HL-60 (cell line): ENCODE data around the gene TPCN1.

ENCODE experiments used
- GABPA ChIP-seq: IDR thresholded peaks from 2 replicates; pipeline ENCODE4 v1.6.1; 2012; ENCODE audit warnings: low read depth
- POLR2AphosphoS5 ChIP-seq: IDR thresholded peaks from 2 replicates; pipeline ENCODE4 v1.6.1; 2012; ENCODE audit warnings: low read depth
- TF ChIP-seq, protein P1 (sequence below): IDR thresholded peaks from one replicate; pipeline ENCODE4 v1.5.1; 2011; ENCODE audit warnings: low read length, control low read depth, inconsistent platforms; ENCODE audit not compliant: insufficient read depth
- TF ChIP-seq, protein P2 (sequence below): IDR thresholded peaks from 2 replicates; pipeline ENCODE4 v1.6.1; 2012; ENCODE audit warnings: low read depth; ENCODE audit not compliant: insufficient replicate concordance

- TF ChIP-seq, protein P1, sequence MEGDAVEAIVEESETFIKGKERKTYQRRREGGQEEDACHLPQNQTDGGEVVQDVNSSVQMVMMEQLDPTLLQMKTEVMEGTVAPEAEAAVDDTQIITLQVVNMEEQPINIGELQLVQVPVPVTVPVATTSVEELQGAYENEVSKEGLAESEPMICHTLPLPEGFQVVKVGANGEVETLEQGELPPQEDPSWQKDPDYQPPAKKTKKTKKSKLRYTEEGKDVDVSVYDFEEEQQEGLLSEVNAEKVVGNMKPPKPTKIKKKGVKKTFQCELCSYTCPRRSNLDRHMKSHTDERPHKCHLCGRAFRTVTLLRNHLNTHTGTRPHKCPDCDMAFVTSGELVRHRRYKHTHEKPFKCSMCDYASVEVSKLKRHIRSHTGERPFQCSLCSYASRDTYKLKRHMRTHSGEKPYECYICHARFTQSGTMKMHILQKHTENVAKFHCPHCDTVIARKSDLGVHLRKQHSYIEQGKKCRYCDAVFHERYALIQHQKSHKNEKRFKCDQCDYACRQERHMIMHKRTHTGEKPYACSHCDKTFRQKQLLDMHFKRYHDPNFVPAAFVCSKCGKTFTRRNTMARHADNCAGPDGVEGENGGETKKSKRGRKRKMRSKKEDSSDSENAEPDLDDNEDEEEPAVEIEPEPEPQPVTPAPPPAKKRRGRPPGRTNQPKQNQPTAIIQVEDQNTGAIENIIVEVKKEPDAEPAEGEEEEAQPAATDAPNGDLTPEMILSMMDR: no peak
- TF ChIP-seq POLR2AphosphoS5 (no peak), GABPA (no peak)
- TF ChIP-seq, protein P2, sequence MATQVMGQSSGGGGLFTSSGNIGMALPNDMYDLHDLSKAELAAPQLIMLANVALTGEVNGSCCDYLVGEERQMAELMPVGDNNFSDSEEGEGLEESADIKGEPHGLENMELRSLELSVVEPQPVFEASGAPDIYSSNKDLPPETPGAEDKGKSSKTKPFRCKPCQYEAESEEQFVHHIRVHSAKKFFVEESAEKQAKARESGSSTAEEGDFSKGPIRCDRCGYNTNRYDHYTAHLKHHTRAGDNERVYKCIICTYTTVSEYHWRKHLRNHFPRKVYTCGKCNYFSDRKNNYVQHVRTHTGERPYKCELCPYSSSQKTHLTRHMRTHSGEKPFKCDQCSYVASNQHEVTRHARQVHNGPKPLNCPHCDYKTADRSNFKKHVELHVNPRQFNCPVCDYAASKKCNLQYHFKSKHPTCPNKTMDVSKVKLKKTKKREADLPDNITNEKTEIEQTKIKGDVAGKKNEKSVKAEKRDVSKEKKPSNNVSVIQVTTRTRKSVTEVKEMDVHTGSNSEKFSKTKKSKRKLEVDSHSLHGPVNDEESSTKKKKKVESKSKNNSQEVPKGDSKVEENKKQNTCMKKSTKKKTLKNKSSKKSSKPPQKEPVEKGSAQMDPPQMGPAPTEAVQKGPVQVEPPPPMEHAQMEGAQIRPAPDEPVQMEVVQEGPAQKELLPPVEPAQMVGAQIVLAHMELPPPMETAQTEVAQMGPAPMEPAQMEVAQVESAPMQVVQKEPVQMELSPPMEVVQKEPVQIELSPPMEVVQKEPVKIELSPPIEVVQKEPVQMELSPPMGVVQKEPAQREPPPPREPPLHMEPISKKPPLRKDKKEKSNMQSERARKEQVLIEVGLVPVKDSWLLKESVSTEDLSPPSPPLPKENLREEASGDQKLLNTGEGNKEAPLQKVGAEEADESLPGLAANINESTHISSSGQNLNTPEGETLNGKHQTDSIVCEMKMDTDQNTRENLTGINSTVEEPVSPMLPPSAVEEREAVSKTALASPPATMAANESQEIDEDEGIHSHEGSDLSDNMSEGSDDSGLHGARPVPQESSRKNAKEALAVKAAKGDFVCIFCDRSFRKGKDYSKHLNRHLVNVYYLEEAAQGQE: no peak
Observed at GRCh38 chr12:113248842-113249435, 27.7 kb downstream of the TPCN1 start.
